Stimulated activated CD4-positive, alpha-beta T cell treated with anti-CD3 and anti-CD28 coated beads, TNF-alpha, amount 100 ng/mL, for 1 hour (primary cell): ENCODE results near the gene ADIPOQ.
A peak's percentile ranks its signal among the peaks of the same experiment; 100 is the strongest.
"Not testable (repeated sequence)": the region's sequence is repeated elsewhere in the genome, so short reads cannot be mapped to it uniquely, and the experiment has no call there.

Source experiments
- DNase-seq, 3 donors: peaks; one replicate each; pipeline ENCODE4 v3.0.0-alpha.2; 2020; ENCODE audit warnings: low read depth in 3 of 3, low spot score in 1 of 3

The ADIPOQ gene

DNA sequence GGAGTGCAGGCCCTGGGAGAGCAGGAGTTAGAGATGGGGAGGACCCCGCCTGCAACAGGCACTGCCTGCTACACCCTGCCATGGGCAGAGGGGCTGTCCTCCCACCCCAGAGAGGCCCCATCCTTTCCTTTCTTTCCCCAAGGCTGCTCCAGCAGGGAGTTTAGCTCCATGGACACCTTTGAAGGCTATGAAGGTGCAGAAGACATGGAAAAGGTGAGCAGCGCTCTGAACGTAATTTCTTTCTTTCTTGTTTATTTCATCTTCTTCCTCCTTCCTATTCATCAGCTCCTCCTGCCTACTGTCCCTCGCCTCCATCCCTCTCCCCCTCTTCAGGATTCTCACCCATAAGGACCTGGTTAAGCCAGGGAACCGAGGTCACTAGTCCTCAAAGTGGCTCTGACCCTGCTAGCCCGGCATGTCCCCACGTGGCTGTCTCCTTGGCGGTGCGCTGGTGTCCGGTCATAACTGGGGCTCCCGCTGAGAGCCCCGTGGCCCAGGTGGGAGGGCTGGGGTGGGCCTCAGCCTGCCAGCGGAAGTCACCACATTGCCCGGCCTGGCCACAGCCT, 16.0 kb upstream of the ADIPOQ start:
- DNase-seq, result no peak

DNA sequence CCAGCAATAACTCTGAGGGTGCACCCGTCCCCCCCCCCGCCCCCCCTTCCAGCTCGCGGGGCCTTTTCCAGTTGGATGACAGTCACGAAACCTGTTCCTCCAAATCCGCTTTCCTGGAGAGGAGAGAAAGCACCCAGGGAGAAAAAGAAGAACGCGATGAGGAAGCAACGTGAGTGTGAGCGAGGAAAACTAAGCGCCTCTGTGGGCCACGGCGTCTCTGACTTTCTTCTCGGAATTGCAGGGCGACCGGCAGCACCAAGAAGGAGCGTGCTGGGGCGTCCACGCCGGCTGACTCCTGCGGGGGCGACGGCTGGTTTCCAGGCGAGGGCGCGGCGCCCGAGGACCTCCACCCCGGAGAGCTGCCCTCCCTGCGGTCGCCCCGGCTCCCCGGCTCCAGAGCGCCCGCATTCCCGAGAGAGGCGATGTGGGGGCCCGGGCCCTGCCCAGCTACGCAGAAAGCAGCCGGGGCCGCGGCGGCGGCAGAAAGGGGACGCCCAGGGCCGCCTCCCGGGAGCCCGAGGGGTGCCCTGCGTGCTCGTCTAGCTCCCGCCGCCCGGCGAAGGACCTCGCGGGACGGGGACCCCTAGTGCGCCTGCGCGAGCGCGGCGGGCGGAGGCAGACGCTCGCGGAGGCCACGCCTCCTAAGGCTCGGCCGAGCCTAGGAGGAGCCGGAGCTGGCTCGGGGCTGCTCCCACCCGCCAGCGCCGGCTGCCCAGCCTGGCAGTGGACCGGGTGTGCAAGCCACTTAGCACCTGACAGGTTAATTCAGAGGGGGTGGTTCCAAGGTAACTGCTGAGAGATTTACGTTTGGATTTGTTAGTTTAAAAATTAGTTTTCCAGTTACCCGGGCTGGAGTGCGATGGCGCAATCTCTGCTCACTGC, 15.3 kb upstream of the ADIPOQ start:
- peak; percentile 62 to 76 (median 73) for DNase-seq

DNA sequence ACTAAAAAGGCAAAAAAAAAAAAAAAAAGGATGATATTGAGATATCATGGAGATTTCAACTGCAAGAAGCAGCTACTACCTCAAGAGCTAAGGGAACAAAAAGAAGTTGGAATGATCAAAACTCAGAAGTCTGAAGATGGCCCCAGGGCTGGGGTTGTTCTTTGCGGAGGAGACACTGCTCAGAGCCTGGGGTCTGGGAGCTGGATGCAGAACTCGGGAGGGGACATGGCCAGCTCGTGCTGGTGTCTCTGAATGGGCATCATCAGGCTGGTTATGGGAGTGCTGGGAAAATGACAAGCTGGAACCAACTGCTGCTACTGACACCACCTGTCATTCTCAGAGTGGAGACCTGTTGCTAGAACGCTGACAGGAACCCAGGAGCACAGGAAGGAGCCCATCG, 14.2 kb upstream of the ADIPOQ start:
- DNase-seq, result no peak

DNA sequence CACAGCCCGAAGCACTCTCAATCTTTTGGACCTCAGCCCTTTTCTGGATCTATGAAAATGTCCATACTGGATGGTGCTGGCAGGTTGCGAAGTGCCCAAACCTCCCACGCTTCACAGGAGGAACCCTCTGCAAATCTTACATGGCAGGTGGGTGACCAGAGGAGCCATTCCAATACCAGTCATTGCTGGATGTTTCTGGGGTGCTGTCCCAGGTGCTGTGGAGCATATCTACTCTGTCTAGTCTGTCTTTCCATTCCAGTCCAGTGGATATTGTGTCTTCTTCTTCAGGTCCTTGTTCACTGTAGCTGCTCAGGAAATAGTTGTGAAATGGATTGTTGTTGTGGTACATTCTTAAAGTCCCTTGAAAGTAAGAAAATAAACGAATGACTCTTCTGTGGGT, 10.7 kb upstream of the ADIPOQ start:
- no peak for DNase-seq

DNA sequence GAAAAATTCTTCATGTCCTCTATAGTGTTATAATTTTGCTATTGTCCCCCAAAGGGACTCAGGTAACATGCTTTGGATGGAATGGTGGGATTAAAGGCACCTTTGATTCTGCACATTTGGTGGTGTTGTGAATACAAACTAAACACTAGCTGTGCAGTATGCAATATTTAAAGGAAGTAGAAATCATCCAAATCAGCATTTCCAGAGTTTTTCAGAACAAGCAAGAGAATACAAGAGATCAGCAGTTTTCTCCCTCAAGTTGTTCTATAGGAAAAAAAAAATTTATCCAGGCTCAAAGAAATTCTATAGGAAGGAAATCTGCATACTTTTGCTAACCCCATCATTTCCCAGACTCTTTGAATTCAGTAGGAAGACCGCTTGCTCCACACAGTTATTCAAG, 10.2 kb upstream of the ADIPOQ start:
- no peak for DNase-seq

DNA sequence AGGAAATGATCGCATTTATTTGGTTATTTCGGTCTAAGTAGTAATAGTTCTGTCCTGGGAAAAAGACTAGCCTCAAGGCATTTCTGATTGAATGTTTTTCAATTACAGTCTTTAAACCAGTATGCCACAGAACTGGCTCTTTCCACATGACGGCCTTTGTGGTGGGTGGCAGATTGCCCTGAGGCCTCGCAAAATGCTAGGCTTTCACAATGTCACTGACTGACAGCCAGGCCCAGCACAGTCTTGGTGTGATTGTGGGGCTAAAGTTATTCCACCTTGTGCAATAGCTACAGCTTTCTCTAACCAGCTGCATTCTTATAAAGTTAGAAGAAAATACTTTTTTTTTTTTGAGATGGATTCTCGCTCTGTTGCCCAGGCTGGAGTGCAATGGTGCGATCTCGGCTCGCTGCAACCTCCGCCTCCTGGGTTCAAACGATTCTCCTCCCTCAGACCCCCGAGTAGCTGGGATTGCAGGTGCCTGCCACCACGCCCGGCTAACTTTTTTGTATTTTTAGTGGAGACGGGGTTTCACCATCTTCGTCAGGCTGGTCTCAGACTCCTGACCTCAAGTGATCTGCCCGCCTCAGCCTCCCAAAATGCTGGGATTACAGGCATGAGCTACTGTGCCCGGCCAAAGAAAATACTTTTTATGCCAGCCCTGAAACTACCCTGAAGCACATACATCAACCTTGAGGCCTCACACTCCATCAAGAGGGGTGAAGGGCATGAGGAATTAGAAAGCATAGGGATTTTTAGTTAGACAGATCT, 2.5 kb upstream of the ADIPOQ start:
- no peak for DNase-seq

DNA sequence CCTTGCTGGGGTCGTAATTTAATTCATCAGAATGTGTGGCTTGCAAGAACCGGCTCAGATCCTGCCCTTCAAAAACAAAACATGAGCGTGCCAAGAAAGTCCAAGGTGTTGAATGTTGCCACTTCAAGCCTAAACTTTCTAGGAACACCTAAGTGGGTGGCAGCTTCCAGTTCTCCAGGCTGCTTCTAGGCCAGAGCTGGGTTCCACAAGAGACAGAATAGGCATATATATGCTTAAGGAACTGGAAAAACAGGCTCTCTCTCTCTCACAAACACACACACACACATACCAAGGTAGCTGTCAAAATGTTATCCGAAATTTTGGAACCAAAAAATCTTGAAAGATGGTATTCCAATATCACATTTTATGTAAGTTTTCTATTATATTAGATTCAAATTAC, 890 bp upstream of the ADIPOQ start:
- no peak for DNase-seq

DNA sequence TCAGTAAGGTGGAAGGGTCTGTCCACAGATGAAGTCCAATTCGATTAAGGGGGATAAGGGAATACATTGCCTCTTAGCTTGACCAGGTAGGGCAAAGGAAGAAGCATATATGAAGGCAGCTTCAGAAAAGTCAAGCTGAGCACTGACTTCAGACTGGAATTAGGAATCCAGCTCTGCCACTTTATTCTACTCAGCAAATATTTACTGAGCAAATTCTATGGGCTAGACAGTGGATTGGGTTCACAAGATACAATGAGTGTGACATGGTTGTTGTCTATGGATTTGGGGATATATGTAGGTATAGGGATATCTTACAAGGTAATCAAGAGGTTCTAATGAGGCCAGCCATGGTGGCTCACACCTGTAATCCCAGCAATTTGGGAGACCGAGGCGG, 526 bp downstream of the ADIPOQ start:
- DNase-seq, result no peak

DNA sequence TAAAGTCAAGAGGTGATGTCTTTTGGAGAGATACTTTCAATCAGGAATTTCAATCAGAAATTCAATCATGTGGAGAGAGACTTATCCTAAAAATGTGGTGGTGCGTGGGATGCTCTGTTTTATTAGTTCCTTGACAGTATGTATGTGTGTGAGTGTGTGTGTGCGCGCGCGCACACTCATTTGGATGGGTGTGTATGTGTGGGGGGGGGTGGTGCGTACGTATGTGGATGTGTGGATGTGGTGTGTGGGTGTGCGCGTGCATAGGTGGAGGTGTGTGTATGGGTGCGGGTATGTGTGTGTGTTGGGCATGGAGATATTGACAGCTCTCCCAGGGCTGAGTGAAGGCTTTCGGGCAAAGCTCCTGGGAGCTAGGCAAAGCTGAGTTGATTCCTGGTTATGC, 2.4 kb downstream of the ADIPOQ start:
- no peak for DNase-seq

DNA sequence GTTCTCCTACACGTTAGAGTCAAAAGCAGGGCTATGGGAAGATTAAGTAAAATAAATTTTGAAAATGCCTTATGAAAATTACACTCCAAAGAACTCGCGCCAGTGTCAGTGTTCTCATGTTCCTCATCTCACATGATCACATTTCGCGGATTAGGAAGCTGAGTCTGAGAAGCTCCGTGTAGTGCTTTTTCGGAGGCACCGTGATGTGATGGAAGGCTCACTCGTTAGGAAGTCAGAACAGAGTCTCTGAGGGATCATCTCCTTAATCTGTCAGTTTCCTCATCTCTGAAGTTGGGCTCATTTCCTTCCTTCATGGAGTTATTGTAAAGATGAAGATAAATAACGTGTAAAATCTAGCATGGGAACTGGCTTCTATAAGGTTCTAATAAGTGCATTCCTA, 3.2 kb downstream of the ADIPOQ start:
- DNase-seq, result no peak

DNA sequence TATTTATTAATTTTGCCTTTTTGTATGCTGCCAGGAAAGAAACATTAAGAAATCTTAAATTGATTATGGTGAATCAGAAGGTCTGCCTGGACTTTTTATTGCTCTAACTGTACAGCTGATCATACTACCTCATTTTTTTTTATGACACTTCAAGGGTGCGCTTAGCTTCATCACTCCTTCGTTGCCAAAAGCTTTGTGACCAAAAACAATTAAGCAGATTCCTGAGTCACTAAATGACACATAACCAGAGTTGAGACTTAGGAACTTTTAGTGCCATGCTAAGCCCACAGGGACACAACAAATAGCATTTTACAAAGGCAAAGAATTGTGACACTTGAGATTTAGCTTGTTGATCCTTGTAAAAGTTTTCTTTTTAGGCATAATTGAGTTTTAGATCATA, 4.9 kb downstream of the ADIPOQ start:
- DNase-seq, result no peak

DNA sequence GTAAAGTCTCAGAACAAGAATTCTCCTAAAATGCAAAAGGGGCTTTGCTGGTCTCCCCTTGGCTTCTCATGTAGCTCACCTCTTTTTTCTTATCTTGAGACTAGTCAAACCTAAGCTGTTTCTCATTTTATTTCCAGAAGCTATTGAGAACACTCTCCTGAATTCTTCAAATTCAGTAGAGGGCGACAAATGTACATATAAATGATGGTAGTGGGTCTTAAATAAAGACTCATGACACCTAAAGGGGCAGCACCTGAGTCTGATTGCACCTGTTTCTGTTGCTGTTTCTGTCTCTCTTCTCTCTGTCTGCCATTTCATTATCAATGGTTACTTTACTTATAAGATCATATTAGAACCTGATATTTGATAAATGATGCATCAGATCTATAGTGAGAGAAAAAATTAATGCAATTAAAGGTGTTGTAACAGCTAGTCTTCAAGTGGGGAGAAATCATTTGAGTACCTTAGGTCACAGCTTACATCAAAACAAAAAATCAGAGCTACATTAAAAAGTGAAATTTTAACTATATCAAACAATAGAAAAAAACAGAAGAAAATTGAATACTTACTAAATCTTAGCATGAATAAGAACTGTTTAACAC, 7.0 kb downstream of the ADIPOQ start:
- DNase-seq, result no peak

DNA sequence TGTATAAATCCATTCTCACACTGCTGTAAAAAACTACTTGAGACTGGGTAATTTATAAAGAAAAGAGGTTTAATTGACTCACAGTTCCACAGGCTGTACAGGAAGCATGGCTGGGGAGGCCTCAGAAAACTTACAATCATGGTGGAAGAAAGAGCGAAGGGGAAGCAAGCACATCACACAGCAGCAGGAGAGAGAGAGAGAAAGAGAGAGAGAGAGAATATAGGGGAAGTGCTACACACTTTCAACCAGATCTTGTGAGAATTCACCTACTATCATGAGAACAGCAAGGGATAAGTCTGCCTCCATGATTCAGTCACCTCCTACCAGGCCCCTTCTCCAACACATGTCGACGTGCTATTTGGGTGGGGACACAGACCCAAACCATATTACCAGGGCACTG, 9.3 kb downstream of the ADIPOQ start:
- not testable (repeated sequence) for DNase-seq

DNA sequence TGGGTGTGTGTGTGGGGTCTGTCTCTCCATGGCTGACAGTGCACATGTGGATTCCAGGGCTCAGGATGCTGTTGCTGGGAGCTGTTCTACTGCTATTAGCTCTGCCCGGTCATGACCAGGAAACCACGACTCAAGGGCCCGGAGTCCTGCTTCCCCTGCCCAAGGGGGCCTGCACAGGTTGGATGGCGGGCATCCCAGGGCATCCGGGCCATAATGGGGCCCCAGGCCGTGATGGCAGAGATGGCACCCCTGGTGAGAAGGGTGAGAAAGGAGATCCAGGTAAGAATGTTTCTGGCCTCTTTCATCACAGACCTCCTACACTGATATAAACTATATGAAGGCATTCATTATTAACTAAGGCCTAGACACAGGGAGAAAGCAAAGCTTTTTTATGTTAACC, 10.5 kb downstream of the ADIPOQ start:
- no peak for DNase-seq

DNA sequence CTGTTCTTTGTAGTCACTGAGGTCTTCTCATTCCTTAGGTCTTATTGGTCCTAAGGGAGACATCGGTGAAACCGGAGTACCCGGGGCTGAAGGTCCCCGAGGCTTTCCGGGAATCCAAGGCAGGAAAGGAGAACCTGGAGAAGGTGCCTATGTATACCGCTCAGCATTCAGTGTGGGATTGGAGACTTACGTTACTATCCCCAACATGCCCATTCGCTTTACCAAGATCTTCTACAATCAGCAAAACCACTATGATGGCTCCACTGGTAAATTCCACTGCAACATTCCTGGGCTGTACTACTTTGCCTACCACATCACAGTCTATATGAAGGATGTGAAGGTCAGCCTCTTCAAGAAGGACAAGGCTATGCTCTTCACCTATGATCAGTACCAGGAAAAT, 11.6 kb downstream of the ADIPOQ start:
- no peak for DNase-seq

DNA sequence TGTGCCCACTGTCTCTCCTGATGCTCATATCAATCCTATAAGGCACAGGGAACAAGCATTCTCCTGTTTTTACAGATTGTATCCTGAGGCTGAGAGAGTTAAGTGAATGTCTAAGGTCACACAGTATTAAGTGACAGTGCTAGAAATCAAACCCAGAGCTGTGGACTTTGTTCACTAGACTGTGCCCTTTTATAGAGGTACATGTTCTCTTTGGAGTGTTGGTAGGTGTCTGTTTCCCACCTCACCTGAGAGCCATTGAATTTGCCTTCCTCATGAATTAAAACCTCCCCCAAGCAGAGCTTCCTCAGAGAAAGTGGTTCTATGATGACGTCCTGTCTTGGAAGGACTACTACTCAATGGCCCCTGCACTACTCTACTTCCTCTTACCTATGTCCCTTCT, 12.4 kb downstream of the ADIPOQ start:
- no peak for DNase-seq

DNA sequence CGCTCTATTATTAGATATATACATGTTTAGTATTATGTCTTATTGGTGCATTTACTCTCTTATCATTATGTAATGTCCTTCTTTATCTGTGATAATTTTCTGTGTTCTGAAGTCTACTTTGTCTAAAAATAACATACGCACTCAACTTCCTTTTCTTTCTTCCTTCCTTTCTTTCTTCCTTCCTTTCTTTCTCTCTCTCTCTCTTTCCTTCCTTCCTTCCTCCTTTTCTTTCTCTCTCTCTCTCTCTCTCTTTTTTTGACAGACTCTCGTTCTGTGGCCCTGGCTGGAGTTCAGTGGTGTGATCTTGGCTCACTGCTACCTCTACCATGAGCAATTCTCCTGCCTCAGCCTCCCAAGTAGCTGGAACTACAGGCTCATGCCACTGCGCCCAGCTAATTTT, 15.2 kb downstream of the ADIPOQ start:
- no peak for DNase-seq

DNA sequence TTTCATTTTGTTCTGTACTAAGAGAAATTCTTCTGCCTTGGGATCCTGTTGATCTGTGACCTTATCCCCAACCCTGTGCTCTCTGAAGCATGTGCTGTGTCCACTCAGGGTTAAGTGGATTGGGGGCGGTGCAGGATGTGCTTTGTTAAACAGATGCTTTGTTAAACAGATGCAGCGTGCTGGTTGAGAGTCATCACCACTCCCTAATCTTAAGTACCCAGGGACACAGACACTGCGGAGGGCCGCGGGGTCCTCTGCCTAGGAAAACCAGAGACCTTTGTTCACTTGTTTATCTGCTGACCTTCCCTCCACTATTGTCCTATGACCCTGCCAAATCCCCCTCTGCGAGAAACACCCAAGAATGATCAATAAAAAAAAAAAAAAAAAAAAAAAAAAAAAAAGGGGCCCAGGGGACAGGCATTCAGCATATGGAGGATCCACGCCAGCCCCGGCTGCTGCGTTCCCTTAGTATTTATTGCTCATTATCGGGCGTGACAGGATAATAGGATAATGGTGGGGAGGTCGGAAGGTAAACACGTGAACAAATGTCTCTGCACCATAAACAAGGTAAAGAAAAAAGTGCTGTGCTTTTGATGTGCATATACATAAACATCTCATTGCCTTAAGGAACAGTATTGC, 22.8 kb downstream of the ADIPOQ start:
- DNase-seq, result not testable (repeated sequence)

DNA sequence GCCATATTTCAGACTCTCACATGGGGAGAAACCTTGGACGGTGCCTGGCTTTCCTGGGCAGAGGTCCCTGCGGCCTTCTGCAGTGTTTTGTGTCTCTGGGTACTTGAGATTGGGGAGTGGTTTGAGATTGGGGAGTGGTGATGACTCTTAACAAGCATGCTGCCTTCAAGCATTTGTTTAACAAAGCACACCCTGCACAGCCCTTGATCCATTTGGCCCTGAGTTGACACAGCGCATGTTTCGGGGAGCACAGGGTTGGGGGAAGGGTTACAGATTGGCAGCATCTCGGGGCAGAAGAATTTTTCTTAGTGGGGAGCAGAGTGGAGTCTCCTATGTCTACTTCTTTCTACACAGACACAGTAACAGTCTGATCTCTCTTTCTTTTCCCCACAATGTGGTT, 23.6 kb downstream of the ADIPOQ start:
- not testable (repeated sequence) for DNase-seq

DNA sequence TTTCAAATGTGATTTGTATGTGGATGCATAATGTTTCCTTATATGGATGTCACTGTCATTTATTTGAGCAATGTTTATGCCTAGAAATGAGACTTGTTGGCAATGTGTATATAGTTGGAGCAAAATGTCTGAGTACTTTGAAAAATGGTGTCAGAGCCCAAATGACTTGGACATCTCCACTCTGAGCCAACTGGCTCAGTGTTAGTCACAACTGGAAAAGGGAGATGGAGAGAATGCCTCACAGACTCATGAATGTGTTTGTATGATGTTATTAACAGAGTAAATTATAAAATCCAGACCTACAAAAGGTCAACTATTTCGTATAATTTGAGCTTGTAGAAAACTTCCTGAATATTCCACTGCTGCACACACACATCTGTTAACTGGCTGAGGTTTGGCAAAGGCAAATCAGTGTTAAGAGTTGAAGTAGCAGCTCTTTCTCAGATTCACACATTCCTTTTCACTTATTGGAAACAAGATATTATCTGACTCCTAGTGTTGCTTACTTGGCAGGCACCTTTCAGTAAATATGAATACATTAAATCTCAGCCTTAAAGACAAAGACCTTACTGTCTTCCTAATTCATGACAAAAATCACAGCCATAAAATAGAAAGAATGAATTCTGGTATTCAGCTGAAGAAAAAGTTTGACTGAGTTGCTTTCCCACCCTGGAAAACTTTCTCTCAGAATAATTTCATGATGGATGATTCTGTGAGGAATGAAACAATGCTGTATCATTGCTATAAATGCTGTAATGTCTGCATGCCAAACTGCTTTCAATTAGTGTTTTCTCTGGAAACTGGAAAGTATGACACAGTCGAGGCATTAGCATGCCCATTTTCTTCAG, 27.0 kb downstream of the ADIPOQ start:
- DNase-seq, result no peak
